ENCODE measurements around the gene DNMT3A. TPM values are rescaled to one million over a fixed set of nuclear protein-coding genes. Genes with fewer than 3 reads are reported as not detected.

Gene DNMT3A
- total RNA-seq, 1 donor from 2014 or later, result 58.1 TPM

- Mint-ChIP-seq H3K4me1 (ENCODE audit: low read depth, unreplicated experiment) (peaks cover 2% of the 10 kb centered on the region), H3K27me3 (ENCODE audit: low read depth, unreplicated experiment) (no peaks in the 10 kb centered on the region), H3K36me3 (ENCODE audit: low read depth, unreplicated experiment) (no peaks in the 10 kb centered on the region), H3K9me3 (ENCODE audit: unreplicated experiment) (no peaks in the 10 kb centered on the region), H3K27ac (ENCODE audit: unreplicated experiment) (no peak overlapping the region), H3K4me3 (ENCODE audit: unreplicated experiment) (no peak overlapping the region)
- peaks cover 8% of the 10 kb centered on the region for H3K79me2 ChIP-seq (ENCODE audit: insufficient read depth, low read length)
- no peak overlapping the region for H3K4me2 ChIP-seq (ENCODE audit: low read length)
- H3K27ac ChIP-seq (ENCODE audit: low read depth, low read length), result no peak overlapping the region
- peaks cover 27% of the 10 kb centered on the region for H4K20me1 ChIP-seq (ENCODE audit: insufficient read depth, low read length)
- TF ChIP-seq EZH2 (IDR thresholded peaks at IDR 0.05; ENCODE audit: insufficient read depth, low read length), result no peak
- FAIRE-seq (no peak), DNase-seq (ENCODE audit: low read depth) (no peak)
- no peaks in the 10 kb centered on the region for H3K9me3 ChIP-seq (ENCODE audit: insufficient read depth, low read depth, low read length)
- H3K36me3 ChIP-seq (ENCODE audit: insufficient read depth, low read length), result no peaks in the 10 kb centered on the region
- peaks cover 6% of the 10 kb centered on the region for H3K4me1 ChIP-seq (ENCODE audit: insufficient read depth, low read length)
- H3K9ac ChIP-seq (ENCODE audit: low read length), result no peak overlapping the region
- no peaks in the 10 kb centered on the region for H3K27me3 ChIP-seq (ENCODE audit: insufficient read depth, low read length)
- no peak overlapping the region for H3K4me3 ChIP-seq (ENCODE audit: insufficient read depth, low read depth, low read length)
- H2AFZ ChIP-seq (ENCODE audit: low read depth, low read length), result no peak overlapping the region
These were observed 27.8 kb downstream of the DNMT3A start for GRCh38 chr2:25313711-25314513.

- no peaks in the 10 kb centered on the region for H3K9me3 Mint-ChIP-seq (ENCODE audit: unreplicated experiment)
- H3K4me1 Mint-ChIP-seq (ENCODE audit: low read depth, unreplicated experiment), result peaks cover 2% of the 10 kb centered on the region
- TF ChIP-seq CTCF (IDR thresholded peaks at IDR 0.05; ENCODE audit: insufficient read depth, low read depth, low read length) (no peak), EZH2 (IDR thresholded peaks at IDR 0.05; ENCODE audit: insufficient read depth, low read length) (no peak)
- H3K27ac ChIP-seq (ENCODE audit: low read depth, low read length), result no peak overlapping the region
- H3K36me3 Mint-ChIP-seq (ENCODE audit: low read depth, unreplicated experiment), result peaks cover 4% of the 10 kb centered on the region
- peaks cover 31% of the 10 kb centered on the region for H4K20me1 ChIP-seq (ENCODE audit: insufficient read depth, low read length)
- H3K4me2 ChIP-seq (ENCODE audit: low read length), result no peak overlapping the region
- no peak overlapping the region for H3K4me3 ChIP-seq (ENCODE audit: insufficient read depth, low read depth, low read length)
- no peak for FAIRE-seq
- DNase-seq (ENCODE audit: low read depth), result no peak
- no peak overlapping the region for H3K27ac Mint-ChIP-seq (ENCODE audit: unreplicated experiment)
- no peaks in the 10 kb centered on the region for H3K27me3 Mint-ChIP-seq (ENCODE audit: low read depth, unreplicated experiment)
- peaks cover 8% of the 10 kb centered on the region for H3K79me2 ChIP-seq (ENCODE audit: insufficient read depth, low read length)
- H3K4me3 Mint-ChIP-seq (ENCODE audit: unreplicated experiment), result no peak overlapping the region
- no peak overlapping the region for H2AFZ ChIP-seq (ENCODE audit: low read depth, low read length)
- no peaks in the 10 kb centered on the region for H3K9me3 ChIP-seq (ENCODE audit: insufficient read depth, low read depth, low read length)
- H3K36me3 ChIP-seq (ENCODE audit: insufficient read depth, low read length), result no peaks in the 10 kb centered on the region
- peaks cover 6% of the 10 kb centered on the region for H3K4me1 ChIP-seq (ENCODE audit: insufficient read depth, low read length)
- no peaks in the 10 kb centered on the region for H3K27me3 ChIP-seq (ENCODE audit: insufficient read depth, low read length)
- H3K9ac ChIP-seq (ENCODE audit: low read length), result no peak overlapping the region
These were observed 28.6 kb downstream of the DNMT3A start for GRCh38 chr2:25312958-25313710.

- Mint-ChIP-seq H3K36me3 (ENCODE audit: low read depth, unreplicated experiment) (peaks cover 4% of the 10 kb centered on the region), H3K27me3 (ENCODE audit: low read depth, unreplicated experiment) (no peaks in the 10 kb centered on the region), H3K27ac (ENCODE audit: unreplicated experiment) (no peak overlapping the region), H3K4me1 (ENCODE audit: low read depth, unreplicated experiment) (peaks cover 2% of the 10 kb centered on the region), H3K4me3 (ENCODE audit: unreplicated experiment) (no peak overlapping the region), H3K9me3 (ENCODE audit: unreplicated experiment) (no peaks in the 10 kb centered on the region)
- Histone ChIP-seq H3K4me2 (ENCODE audit: low read length) (no peak overlapping the region), H3K9me3 (ENCODE audit: insufficient read depth, low read depth, low read length) (no peaks in the 10 kb centered on the region), H4K20me1 (ENCODE audit: insufficient read depth, low read length) (peaks cover 35% of the 10 kb centered on the region), H3K79me2 (ENCODE audit: insufficient read depth, low read length) (peaks cover 8% of the 10 kb centered on the region), H3K9ac (ENCODE audit: low read length) (no peak overlapping the region), H3K27ac (ENCODE audit: low read depth, low read length) (no peak overlapping the region), H3K4me3 (ENCODE audit: insufficient read depth, low read depth, low read length) (no peak overlapping the region), H2AFZ (ENCODE audit: low read depth, low read length) (no peak overlapping the region), H3K36me3 (ENCODE audit: insufficient read depth, low read length) (no peaks in the 10 kb centered on the region), H3K4me1 (ENCODE audit: insufficient read depth, low read length) (peaks cover 6% of the 10 kb centered on the region), H3K27me3 (ENCODE audit: insufficient read depth, low read length) (no peaks in the 10 kb centered on the region)
- TF ChIP-seq CTCF (IDR thresholded peaks at IDR 0.05; ENCODE audit: insufficient read depth, low read depth, low read length), result no peak
- TF ChIP-seq EZH2 (IDR thresholded peaks at IDR 0.05; ENCODE audit: insufficient read depth, low read length), result no peak
- no peak for FAIRE-seq
- no peak for DNase-seq (ENCODE audit: low read depth)
These were observed 29.7 kb downstream of the DNMT3A start for GRCh38 chr2:25311865-25312575.
